Measurements from ENCODE around the gene RYK. TPM values are rescaled to one million over a fixed set of nuclear protein-coding genes. Genes with fewer than 3 reads are reported as not detected.

Gene RYK
- polyA plus RNA-seq, 1 of the 3 experiments (the other 2 are of a cell fraction): 25.9 TPM

- no peak for TF ChIP-seq ZBTB33 (IDR thresholded peaks at IDR 0.05; ENCODE audit: borderline replicate concordance, low read depth)
- no peak for TF ChIP-seq MEF2A (IDR thresholded peaks at IDR 0.05; ENCODE audit: borderline replicate concordance, low read depth)
Observed at GRCh38 chr3:134211797-134212196, 38.9 kb downstream of the RYK start (continued).

GRCh38 chr3:134205451-134205850 is 45.2 kb downstream of the RYK start:
- H3K9me3 ChIP-seq: no peaks in the 10 kb centered on the region
- WGBS (ENCODE audit: low lambda C conversion rate): 95% methylated on average over 4 of the region's 4 CpGs
- no peak overlapping the region for H3K4me3 ChIP-seq (ENCODE audit: low read depth in 2 of 2, low read length in 1 of 2)
- H4K20me1 ChIP-seq (ENCODE audit: insufficient read depth): no peaks in the 10 kb centered on the region
- DNase-seq: no peak
- ChIA-PET CTCF (interaction anchor here (1.0 kb wide), 1 partner anchor 268 kb away, joined by 3 read pairs; no protein-coding TSS in a partner anchor), POLR2A (no interaction called here)
- H3K27ac ChIP-seq (ENCODE audit: low read depth in 2 of 2, low read length in 1 of 2): no peak overlapping the region
- peaks cover 42 to 55% of the 10 kb centered on the region in 2 experiments for H3K36me3 ChIP-seq (replicated peaks in 1 of 2; ENCODE audit: control insufficient read depth in 1 of 2, insufficient read depth in 2 of 2, low read length in 1 of 2)
- H3K9ac ChIP-seq: no peak overlapping the region
- H3F3A ChIP-seq (replicated peaks; ENCODE audit: insufficient read depth): peaks cover 27% of the 10 kb centered on the region
- H3K79me2 ChIP-seq (ENCODE audit: insufficient read depth): peaks cover 3% of the 10 kb centered on the region; the same call in 1 of the 2 replicates
- no peak overlapping the region for H3K4me2 ChIP-seq
- TF ChIP-seq FOXM1 (IDR thresholded peaks at IDR 0.05; ENCODE audit: low read depth) (no peak), MAX (IDR thresholded peaks at IDR 0.05; ENCODE audit: low read depth) (no peak)
- no peaks in the 10 kb centered on the region for H3K27me3 ChIP-seq (ENCODE audit: insufficient read depth)
- no peak overlapping the region for H2AFZ ChIP-seq (ENCODE audit: low read depth)
- H3K9me2 ChIP-seq: no peaks in the 10 kb centered on the region
- peaks cover 0 to 13% of the 10 kb centered on the region in 2 experiments; a peak in 1 of 4 replicates for H3K4me1 ChIP-seq (ENCODE audit: control insufficient read depth in 1 of 2, insufficient read depth in 2 of 2, low read depth in 1 of 2, low read length in 1 of 2)

- H2AFZ ChIP-seq (ENCODE audit: low read depth): no peak overlapping the region
- no peaks in the 10 kb centered on the region; the same call in 1 of the 2 replicates for H3K79me2 ChIP-seq (ENCODE audit: insufficient read depth)
- ChIA-PET CTCF (interaction anchor here (0.7 to 11.9 kb wide), 4 partner anchors 10 to 513 kb away, joined by 3 to 133 read pairs (median 4); no protein-coding TSS in a partner anchor), POLR2A (no interaction called here)
- WGBS (ENCODE audit: low lambda C conversion rate): 74% methylated on average over 8 of the region's 8 CpGs
- no peak for DNase-seq
- H3K9ac ChIP-seq: peak overlapping the region; percentile 18; the same call in 1 of the 2 replicates
- peak overlapping the region; percentile 33; the same call in 1 of the 2 replicates for H3K4me2 ChIP-seq
- peaks cover 37% of the 10 kb centered on the region for H3F3A ChIP-seq (replicated peaks; ENCODE audit: insufficient read depth)
- peaks cover 0 to 13% of the 10 kb centered on the region in 2 experiments; a peak in 1 of 4 replicates for H3K4me1 ChIP-seq (ENCODE audit: control insufficient read depth in 1 of 2, insufficient read depth in 2 of 2, low read depth in 1 of 2, low read length in 1 of 2)
- no peak overlapping the region for H3K4me3 ChIP-seq (ENCODE audit: low read depth in 2 of 2, low read length in 1 of 2)
- no peaks in the 10 kb centered on the region for H3K9me3 ChIP-seq
- peaks cover 18 to 44% of the 10 kb centered on the region in 2 experiments for H3K36me3 ChIP-seq (replicated peaks in 1 of 2; ENCODE audit: control insufficient read depth in 1 of 2, insufficient read depth in 2 of 2, low read length in 1 of 2)
- peak overlapping the region in 1 of 2 experiments; percentile 76; a peak in 2 of 4 replicates for H3K27ac ChIP-seq (ENCODE audit: low read depth in 2 of 2, low read length in 1 of 2)
- no peaks in the 10 kb centered on the region for H4K20me1 ChIP-seq (ENCODE audit: insufficient read depth)
- no peaks in the 10 kb centered on the region for H3K9me2 ChIP-seq
- H3K27me3 ChIP-seq (ENCODE audit: insufficient read depth): no peaks in the 10 kb centered on the region
- TF ChIP-seq FOSL2 (IDR thresholded peaks at IDR 0.05; ENCODE audit: borderline replicate concordance, low read depth) (peak; percentile 84), RXRA (IDR thresholded peaks at IDR 0.05; ENCODE audit: borderline replicate concordance, low read depth) (no peak), FOXJ3 (CRISPR knock-in tag; IDR thresholded peaks at IDR 0.05) (no peak), CTCF (IDR thresholded peaks at IDR 0.05) (no peak), SMC3 (IDR thresholded peaks at IDR 0.05; ENCODE audit: low read depth, low read length) (no peak), IRF3 (IDR thresholded peaks at IDR 0.05; ENCODE audit: low read depth, low read length) (no peak), TCF12 (IDR thresholded peaks at IDR 0.05) (peak; percentile 66), USF1 (IDR thresholded peaks at IDR 0.05; ENCODE audit: borderline replicate concordance, low read depth) (no peak), NFIC (IDR thresholded peaks at IDR 0.05; ENCODE audit: borderline replicate concordance) (no peak)
Observed at GRCh38 chr3:134201201-134202130, 49.2 kb downstream of the RYK start.
